ENCODE results near the gene ZNF25.

GRCh38 chr10:37947526-37947925 lies 28.9 kb downstream of the ZNF25 start:
- TF ChIP-seq CTCF (conservative IDR thresholded peaks at IDR 0.05) (no peak), ZFX (IDR thresholded peaks at IDR 0.05) (no peak)

Data from C4-2B (cell line).